ENCODE measurements around the gene FBLN1.

Gene FBLN1

DNA sequence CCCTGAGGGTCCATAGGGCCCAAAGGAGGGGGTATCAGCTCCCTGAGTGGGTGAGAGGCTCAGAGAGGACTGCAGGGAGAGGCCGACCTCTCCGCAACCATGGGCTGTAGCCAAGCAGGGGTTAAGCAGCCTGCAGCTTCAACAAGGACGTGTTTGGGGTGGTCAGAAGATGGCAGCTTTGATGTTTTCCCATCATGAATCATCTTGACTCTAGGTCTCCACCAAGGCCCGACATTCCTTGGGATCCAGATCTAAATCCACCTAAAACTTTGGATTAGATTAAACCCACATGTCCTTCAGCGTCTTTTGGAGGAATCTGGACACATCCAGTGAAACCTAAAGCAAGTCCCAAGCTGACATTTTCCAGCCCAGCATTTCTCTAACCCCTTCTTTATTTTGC, 19.8 kb downstream of the FBLN1 start (continued):
- TF ChIP-seq, protein P1, sequence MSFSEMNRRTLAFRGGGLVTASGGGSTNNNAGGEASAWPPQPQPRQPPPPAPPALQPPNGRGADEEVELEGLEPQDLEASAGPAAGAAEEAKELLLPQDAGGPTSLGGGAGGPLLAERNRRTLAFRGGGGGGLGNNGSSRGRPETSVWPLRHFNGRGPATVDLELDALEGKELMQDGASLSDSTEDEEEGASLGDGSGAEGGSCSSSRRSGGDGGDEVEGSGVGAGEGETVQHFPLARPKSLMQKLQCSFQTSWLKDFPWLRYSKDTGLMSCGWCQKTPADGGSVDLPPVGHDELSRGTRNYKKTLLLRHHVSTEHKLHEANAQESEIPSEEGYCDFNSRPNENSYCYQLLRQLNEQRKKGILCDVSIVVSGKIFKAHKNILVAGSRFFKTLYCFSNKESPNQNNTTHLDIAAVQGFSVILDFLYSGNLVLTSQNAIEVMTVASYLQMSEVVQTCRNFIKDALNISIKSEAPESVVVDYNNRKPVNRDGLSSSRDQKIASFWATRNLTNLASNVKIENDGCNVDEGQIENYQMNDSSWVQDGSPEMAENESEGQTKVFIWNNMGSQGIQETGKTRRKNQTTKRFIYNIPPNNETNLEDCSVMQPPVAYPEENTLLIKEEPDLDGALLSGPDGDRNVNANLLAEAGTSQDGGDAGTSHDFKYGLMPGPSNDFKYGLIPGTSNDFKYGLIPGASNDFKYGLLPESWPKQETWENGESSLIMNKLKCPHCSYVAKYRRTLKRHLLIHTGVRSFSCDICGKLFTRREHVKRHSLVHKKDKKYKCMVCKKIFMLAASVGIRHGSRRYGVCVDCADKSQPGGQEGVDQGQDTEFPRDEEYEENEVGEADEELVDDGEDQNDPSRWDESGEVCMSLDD (tag by site-specific recombination; IDR thresholded peaks at IDR 0.05) = no peak
- no peak for TF ChIP-seq ZFP69B (tag by site-specific recombination; IDR thresholded peaks at IDR 0.05)
- TF ChIP-seq, protein P2, sequence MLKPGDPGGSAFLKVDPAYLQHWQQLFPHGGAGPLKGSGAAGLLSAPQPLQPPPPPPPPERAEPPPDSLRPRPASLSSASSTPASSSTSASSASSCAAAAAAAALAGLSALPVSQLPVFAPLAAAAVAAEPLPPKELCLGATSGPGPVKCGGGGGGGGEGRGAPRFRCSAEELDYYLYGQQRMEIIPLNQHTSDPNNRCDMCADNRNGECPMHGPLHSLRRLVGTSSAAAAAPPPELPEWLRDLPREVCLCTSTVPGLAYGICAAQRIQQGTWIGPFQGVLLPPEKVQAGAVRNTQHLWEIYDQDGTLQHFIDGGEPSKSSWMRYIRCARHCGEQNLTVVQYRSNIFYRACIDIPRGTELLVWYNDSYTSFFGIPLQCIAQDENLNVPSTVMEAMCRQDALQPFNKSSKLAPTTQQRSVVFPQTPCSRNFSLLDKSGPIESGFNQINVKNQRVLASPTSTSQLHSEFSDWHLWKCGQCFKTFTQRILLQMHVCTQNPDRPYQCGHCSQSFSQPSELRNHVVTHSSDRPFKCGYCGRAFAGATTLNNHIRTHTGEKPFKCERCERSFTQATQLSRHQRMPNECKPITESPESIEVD (tag by site-specific recombination; IDR thresholded peaks at IDR 0.05) = no peak
- no peak for TF ChIP-seq WT1 (tag by site-specific recombination; IDR thresholded peaks at IDR 0.05)
- TF ChIP-seq, protein P3, sequence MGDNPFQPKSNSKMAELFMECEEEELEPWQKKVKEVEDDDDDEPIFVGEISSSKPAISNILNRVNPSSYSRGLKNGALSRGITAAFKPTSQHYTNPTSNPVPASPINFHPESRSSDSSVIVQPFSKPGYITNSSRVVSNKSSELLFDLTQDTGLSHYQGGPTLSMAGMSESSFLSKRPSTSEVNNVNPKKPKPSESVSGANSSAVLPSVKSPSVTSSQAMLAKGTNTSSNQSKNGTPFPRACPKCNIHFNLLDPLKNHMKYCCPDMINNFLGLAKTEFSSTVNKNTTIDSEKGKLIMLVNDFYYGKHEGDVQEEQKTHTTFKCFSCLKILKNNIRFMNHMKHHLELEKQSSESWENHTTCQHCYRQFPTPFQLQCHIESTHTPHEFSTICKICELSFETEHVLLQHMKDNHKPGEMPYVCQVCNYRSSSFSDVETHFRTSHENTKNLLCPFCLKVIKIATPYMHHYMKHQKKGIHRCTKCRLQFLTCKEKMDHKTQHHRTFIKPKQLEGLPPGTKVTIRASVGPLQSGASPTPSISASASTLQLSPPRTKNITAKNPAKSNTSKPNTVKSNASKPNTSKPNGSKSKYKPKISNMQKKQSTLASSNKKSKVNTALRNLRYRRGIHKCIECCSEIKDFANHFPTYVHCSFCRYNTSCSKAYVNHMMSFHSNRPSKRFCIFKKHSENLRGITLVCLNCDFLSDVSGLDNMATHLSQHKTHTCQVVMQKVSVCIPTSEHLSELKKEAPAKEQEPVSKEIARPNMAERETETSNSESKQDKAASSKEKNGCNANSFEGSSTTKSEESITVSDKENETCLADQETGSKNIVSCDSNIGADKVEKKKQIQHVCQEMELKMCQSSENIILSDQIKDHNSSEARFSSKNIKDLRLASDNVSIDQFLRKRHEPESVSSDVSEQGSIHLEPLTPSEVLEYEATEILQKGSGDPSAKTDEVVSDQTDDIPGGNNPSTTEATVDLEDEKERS (tag by site-specific recombination; IDR thresholded peaks at IDR 0.05) = no peak

DNA sequence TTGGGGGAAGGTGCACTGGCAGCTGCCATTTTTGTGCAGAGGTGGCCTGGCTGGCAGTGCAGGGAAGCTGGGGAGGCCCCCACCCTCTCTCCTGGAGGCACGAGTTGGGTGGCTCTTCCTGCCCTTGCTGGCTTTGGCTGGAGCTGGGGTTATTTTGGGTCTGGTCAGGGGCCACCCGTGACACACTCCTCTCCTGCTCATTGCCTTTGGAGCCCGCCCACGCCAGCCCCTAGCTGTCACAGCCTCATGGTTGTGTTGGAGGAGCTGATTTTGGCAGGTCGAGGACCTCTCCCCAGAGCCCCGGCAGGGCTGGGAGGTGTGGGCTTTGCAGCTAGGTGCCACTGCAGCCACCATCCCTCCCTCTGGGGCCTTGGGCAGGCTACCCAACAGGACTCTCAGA, 21.5 kb downstream of the FBLN1 start:
- Histone ChIP-seq H3K27ac (ENCODE audit: extremely low read depth, low read depth, low read length) (no peak overlapping the region), H3K4me3 (ENCODE audit: low read depth, low read length) (no peak overlapping the region), H3K4me1 (ENCODE audit: control insufficient read depth, insufficient read depth, low read length) (no peaks in the 10 kb centered on the region), H3K36me3 (ENCODE audit: control insufficient read depth in 2 of 2, insufficient read depth in 1 of 2, low read length in 2 of 2) (peaks cover 0 to 91% of the 10 kb centered on the region in 2 experiments; a peak in 1 of 3 replicates), H3K9me3 (ENCODE audit: control insufficient read depth, insufficient read depth, low read depth, low read length) (no peaks in the 10 kb centered on the region)
- ChIA-PET POLR2A (no interaction called here), CTCF (interaction anchor here (0.5 to 2.0 kb wide), 4 partner anchors 11 to 256 kb away, joined by 3 to 7 read pairs (median 4); no protein-coding TSS in a partner anchor)
- TF ChIP-seq KLF1 (tag by site-specific recombination; IDR thresholded peaks at IDR 0.05) (no peak), ZNF114 (tag by site-specific recombination; IDR thresholded peaks at IDR 0.05) (no peak), ZBTB21 (tag by site-specific recombination; IDR thresholded peaks at IDR 0.05) (no peak), ZNF394 (tag by site-specific recombination; IDR thresholded peaks at IDR 0.05; ENCODE audit: borderline replicate concordance) (no peak), ZNF335 (tag by site-specific recombination; conservative IDR thresholded peaks at IDR 0.05) (no peak)
- TF ChIP-seq, protein P1 (tag by site-specific recombination; IDR thresholded peaks at IDR 0.05) = no peak
- TF ChIP-seq, protein P4, sequence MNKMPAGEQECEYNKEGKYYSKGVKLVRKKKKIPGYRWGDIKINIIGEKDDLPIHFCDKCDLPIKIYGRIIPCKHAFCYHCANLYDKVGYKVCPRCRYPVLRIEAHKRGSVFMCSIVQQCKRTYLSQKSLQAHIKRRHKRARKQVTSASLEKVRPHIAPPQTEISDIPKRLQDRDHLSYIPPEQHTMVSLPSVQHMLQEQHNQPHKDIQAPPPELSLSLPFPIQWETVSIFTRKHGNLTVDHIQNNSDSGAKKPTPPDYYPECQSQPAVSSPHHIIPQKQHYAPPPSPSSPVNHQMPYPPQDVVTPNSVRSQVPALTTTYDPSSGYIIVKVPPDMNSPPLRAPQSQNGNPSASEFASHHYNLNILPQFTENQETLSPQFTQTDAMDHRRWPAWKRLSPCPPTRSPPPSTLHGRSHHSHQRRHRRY (tag by site-specific recombination; IDR thresholded peaks at IDR 0.05) = no peak

All from HEK293 (cell line).